A673 (cell line): Measurements from ENCODE around the gene CARD8. TPM values are rescaled to one million over a fixed set of nuclear protein-coding genes. Genes with fewer than 3 reads are reported as not detected.

Experiments
- BruUV-seq: library from RNA; stranded (reverse); fragments of 400-500 nt; replicated peaks from 2 replicates; lab custom pipeline; 2021; lab: Mats Ljungman, UMichigan
- CTCF ChIA-PET: fragments of 300-600 bp; sonication (Branson Sonifier 250); formaldehyde crosslinking; loops from one replicate; lab custom pipeline; 2022; ENCODE audit warnings: antibody characterized with exemption; lab: Charles Lee
- POLR2A ChIA-PET: fragments of 300-600 bp; sonication (Branson Sonifier 250); formaldehyde crosslinking; loops from one replicate; lab custom pipeline; 2022; ENCODE audit warnings: antibody characterized with exemption; ENCODE audit not compliant: low non-redundant PET; lab: Charles Lee
- DNase-seq: peaks from one replicate; pipeline ENCODE4 v3.0.0-alpha.2; 2015; ENCODE audit warnings: low spot score
- H3K27ac ChIP-seq: fragments of 200-600 bp; sonication (generic); 2 replicates; pipeline ENCODE4 v1.5.1; 2016; ENCODE audit warnings: mixed run types, low read depth, mild to moderate bottlenecking, mixed read lengths, antibody characterized with exemption, low read length; ENCODE audit not compliant: poor library complexity, severe bottlenecking
- H3K27me3 ChIP-seq: fragments of 200-600 bp; sonication (generic); replicated peaks from 2 replicates; pipeline ENCODE4 v1.6.1; 2017; ENCODE audit warnings: mixed run types, low read depth, mild to moderate bottlenecking, mixed read lengths, antibody characterized with exemption, low read length; ENCODE audit not compliant: insufficient read depth, poor library complexity
- H3K36me3 ChIP-seq: fragments of 200-600 bp; sonication (generic); 2 replicates; pipeline ENCODE4 v1.6.1; 2016; ENCODE audit warnings: mixed run types, mild to moderate bottlenecking, mixed read lengths, antibody characterized with exemption, low read length; ENCODE audit not compliant: insufficient read depth, poor library complexity, severe bottlenecking
- H3K4me1 ChIP-seq: fragments of 200-600 bp; sonication (generic); 2 replicates; pipeline ENCODE4 v1.6.1; 2017; ENCODE audit warnings: mixed run types, mild to moderate bottlenecking, mixed read lengths, antibody characterized with exemption, low read length; ENCODE audit not compliant: insufficient read depth, poor library complexity, severe bottlenecking
- H3K4me3 ChIP-seq: fragments of 200-600 bp; sonication (generic); 2 replicates; pipeline ENCODE4 v1.5.1; 2016; ENCODE audit warnings: low read depth, mixed run types, mild to moderate bottlenecking, mixed read lengths, low read length; ENCODE audit not compliant: poor library complexity, severe bottlenecking
- H3K9me3 ChIP-seq: fragments of 200-600 bp; sonication (generic); 2 replicates; pipeline ENCODE4 v1.6.1; 2016; ENCODE audit warnings: mixed run types, low read depth, mild to moderate bottlenecking, mixed read lengths, antibody characterized with exemption, low read length; ENCODE audit not compliant: poor library complexity, severe bottlenecking
- EZH2 ChIP-seq: fragments of 200-600 bp; sonication (generic); IDR thresholded peaks from 2 replicates; pipeline ENCODE4 v1.6.1; 2017; ENCODE audit warnings: borderline replicate concordance, low read depth, mild to moderate bottlenecking, mixed read lengths, antibody characterized with exemption, low read length; ENCODE audit not compliant: poor library complexity, severe bottlenecking
- intact Hi-C: fragments of 100-400 bp; cut with micrococcal nuclease; formaldehyde crosslinking; loops from one replicate; pipeline ENCODE4 v1.10.0; 2022; ENCODE audit not compliant: unreplicated experiment
- total RNA-seq: library from RNA; stranded (reverse); gene quantifications from 2 replicates; pipeline ENCODE4 v1.2.3, GENCODE V29; 2021
- TF ChIP-seq, protein P1 (sequence below): fragments of 300-800, 200-600 bp; sonication (generic); conservative IDR thresholded peaks from 2 replicates; pipeline ENCODE4 v1.5.1; 2017; ENCODE audit warnings: low read depth, mild to moderate bottlenecking, antibody characterized with exemption, low read length, moderate library complexity, mixed read lengths

The CARD8 gene
- total RNA-seq, 1 experiment from 2014 or later, result 151 TPM

DNA sequence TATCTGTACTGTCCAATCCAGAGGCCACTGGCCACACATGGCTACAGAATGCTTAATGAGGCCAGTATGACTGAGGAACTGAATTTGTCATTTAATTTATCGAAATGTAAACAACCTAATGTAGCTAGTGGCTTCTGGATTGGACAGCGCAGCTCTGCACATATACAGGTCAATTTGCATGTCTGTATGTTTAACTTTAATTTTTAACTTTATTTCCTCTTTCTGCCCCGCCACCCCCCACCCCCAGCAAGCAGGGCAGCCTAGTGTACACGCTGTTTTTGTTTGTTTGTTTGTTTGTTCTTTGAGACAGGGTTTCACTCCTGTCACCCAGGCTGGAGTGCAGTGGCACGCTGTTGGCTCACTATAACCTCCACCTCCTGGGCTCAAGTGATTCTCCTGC is 69.7 kb downstream of the CARD8 start:
- CTCF ChIA-PET, result no interaction called here
- DNase-seq, result no peak
- no peaks in the 10 kb centered on the region for H3K27me3 ChIP-seq
- intact Hi-C loops, result no loop called here
- no peak for TF ChIP-seq EZH2
- TF ChIP-seq, protein P1, sequence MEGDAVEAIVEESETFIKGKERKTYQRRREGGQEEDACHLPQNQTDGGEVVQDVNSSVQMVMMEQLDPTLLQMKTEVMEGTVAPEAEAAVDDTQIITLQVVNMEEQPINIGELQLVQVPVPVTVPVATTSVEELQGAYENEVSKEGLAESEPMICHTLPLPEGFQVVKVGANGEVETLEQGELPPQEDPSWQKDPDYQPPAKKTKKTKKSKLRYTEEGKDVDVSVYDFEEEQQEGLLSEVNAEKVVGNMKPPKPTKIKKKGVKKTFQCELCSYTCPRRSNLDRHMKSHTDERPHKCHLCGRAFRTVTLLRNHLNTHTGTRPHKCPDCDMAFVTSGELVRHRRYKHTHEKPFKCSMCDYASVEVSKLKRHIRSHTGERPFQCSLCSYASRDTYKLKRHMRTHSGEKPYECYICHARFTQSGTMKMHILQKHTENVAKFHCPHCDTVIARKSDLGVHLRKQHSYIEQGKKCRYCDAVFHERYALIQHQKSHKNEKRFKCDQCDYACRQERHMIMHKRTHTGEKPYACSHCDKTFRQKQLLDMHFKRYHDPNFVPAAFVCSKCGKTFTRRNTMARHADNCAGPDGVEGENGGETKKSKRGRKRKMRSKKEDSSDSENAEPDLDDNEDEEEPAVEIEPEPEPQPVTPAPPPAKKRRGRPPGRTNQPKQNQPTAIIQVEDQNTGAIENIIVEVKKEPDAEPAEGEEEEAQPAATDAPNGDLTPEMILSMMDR, result no peak
- H3K4me3 ChIP-seq, result no peak overlapping the region
- peaks cover 15% of the 10 kb centered on the region for H3K9me3 ChIP-seq
- no peak overlapping the region for H3K27ac ChIP-seq
- POLR2A ChIA-PET, result no interaction called here
- BruUV-seq, result no TSS peak
- H3K4me1 ChIP-seq, result peaks cover 9% of the 10 kb centered on the region
- peaks cover 23% of the 10 kb centered on the region for H3K36me3 ChIP-seq

DNA sequence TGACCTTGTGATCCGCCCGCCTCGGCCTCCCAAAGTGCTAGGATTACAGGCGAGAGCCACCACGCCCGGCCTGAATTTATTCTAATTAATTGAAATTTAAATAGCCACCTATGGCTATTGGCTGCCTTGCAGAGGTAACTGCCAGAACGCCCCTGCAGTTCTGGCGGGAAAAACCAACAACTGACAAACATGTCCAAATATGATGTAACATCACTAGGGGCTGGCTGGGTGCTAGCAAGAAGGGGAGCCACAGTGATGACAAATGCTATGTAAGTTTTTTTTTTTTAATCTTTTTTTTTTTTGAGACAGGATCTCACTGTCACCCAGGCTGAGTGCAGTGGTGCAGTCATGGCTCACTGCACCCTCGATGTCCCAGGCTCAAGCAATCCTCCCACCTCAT is 72.4 kb downstream of the CARD8 start:
- no peak for TF ChIP-seq EZH2
- intact Hi-C loops, result no loop called here
- ChIA-PET CTCF (no interaction called here), POLR2A (interaction anchor here (0.7 kb wide), 1 partner anchor 211 kb away, joined by 3 read pairs; no protein-coding TSS in a partner anchor)
- Histone ChIP-seq H3K27ac (no peak overlapping the region), H3K4me3 (no peak overlapping the region), H3K27me3 (no peaks in the 10 kb centered on the region), H3K4me1 (no peaks in the 10 kb centered on the region), H3K9me3 (peaks cover 14% of the 10 kb centered on the region), H3K36me3 (peaks cover 24% of the 10 kb centered on the region)
- DNase-seq, result no peak
- BruUV-seq, result no TSS peak

DNA sequence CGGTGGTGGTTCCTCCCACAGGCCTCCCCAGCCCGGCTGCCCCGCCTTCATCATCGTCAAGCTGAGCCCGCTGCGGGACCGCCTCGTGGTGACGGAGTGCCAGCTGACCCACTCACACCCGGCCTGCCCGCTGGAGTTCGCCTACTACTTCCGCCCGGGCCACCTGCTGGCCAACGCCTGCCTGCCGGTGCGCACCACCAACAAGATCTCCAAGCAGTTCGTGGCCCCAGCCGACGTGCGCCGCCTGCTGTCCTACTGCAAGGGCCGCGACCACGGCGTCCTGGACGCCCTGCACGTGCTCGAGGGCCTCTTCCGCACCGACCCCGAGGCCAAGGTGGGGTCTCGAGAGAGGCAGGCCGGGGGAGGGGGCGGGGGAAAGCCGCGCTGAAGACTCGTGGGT is 73.3 kb downstream of the CARD8 start:
- POLR2A ChIA-PET, result no interaction called here
- intact Hi-C loops, result no loop called here
- Histone ChIP-seq H3K27ac (no peak overlapping the region), H3K4me3 (no peak overlapping the region), H3K9me3 (peaks cover 14% of the 10 kb centered on the region), H3K27me3 (no peaks in the 10 kb centered on the region), H3K4me1 (no peaks in the 10 kb centered on the region), H3K36me3 (peaks cover 24% of the 10 kb centered on the region)
- CTCF ChIA-PET, result interaction anchor here (0.7 kb wide), 1 partner anchor 61 kb away, joined by 4 read pairs; no protein-coding TSS in a partner anchor
- TF ChIP-seq, protein P1, result 0 out of 2 replicates have a peak, but pooled peaks have one; percentile 21
- no peak for TF ChIP-seq EZH2
- no TSS peak for BruUV-seq
- DNase-seq, result no peak

DNA sequence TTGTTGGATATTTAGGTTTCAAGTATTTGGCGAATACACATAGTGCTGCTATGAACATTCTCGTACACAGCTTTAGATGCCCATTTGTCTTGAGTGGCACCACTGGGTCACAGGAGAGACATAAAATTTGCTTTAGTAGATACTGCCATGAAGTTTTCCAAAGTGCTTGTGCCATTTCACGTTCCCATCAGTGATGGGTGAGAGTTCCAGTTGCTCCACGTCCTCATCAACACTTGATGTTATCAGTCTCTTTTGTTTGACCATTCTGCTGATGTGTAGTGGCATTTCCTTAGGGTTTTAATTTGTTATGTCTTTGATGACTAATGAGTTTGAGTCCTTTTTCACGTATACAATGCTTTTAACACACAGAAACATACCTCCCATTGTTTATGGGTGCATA is 74.2 kb downstream of the CARD8 start:
- Histone ChIP-seq H3K36me3 (peaks cover 24% of the 10 kb centered on the region), H3K27me3 (no peaks in the 10 kb centered on the region), H3K4me1 (no peaks in the 10 kb centered on the region), H3K9me3 (peaks cover 14% of the 10 kb centered on the region), H3K4me3 (no peak overlapping the region), H3K27ac (no peak overlapping the region)
- intact Hi-C loops, result no loop called here
- ChIA-PET POLR2A (no interaction called here), CTCF (no interaction called here)
- no peak for DNase-seq
- no peak for TF ChIP-seq EZH2
- TF ChIP-seq, protein P1, result no peak
- BruUV-seq, result no TSS peak
